NCI-H1092 treated with DMSO at 0.1 percent for 48 hours (cell line): ENCODE measurements around the gene CDK16.
A peak's percentile ranks its signal among the peaks of the same experiment; 100 is the strongest.

Experiments used
- DNase-seq: peaks from one replicate; lab custom pipeline; 2025; lab: John Stamatoyannopoulos, UW

CDK16 gene

DNA sequence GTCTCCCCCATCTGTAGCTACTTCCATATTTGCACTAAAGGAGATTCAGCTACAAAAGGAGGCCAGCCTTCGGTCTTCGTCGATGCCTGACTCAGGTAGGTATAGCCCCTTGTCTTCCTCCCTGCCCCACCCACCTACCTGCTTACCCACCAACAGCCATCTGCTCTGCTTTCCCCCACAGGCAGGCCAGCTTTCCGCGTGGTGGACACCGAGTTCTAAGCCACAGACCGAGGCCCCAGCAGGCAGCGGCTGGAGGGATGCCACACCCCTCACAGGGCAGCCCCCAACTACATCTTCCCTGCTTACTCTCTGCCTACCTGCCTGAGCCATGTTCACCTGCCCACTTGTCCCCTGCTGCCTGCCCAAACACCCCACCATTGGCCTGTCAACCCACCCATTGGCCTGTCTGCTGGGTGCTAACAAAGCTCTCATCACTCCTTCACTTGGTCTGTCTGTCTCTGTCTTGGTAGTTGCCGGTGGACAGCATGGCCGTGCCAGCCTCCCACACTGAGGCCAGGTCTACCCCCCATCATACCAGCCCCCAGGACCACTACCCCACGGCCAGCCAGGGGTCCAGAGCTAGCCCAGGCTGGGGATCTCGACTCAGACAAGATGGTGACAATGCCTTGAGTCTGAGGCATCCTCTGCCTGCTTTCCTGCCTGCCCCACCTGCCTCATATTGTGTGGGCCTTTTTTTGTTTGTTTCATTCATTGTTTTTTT lies 10.2 kb downstream of the CDK16 start:
- DNase-seq, result no peak

DNA sequence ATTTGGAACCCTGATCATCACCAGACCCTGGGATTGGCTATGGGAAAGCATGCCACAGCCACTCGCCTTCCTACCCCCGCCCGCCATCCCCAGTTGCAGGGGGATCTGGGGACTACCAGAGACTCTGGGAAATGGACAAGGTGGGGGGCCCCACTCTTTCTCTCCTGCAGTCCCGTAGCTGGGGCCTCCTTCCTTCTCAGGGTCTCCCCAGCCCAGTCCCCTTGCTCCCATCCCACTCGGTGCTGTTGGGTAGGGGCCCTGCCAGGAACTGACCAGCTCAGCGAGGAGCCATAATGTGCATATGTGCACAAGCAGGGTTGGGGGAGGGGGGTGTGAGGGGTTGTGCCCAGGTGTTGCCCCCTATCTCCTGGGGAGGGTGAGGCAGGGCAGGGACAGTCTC lies 10.9 kb downstream of the CDK16 start:
- DNase-seq, result no peak

DNA sequence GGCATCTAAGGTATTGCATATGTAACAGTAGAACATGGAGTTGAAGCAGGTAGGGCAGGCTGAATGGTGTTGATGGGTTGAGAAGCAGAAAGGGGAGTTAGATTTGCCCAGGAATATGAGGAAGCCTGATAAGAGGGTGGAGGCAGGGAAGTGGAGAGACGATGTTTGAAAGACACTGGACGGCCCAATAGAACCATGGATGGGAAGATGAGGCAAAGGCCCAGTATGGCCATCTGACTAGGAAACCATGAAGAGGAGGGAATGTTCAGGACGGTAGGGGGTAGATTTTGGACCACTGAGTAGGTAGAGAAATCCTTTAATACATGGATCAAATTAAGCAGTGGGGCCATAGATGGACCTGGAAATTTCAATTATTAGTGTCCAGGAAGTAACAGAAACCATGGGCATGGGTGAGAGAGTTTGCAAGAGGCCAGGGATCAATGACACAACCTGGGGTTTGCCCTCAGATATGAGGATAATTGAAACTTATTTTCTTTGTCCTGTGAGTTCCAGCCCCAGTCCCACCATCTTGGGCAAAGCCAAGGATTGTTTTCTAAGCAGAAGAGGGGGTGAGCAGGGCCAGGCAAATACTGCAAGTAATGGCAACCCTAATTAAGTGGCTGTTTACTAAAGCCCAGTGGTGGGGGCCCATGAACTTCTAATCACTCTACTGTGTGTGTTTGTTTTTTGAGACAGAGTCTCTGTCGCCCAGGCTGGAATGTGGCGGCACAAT lies 11.8 kb downstream of the CDK16 start:
- no peak for DNase-seq

DNA sequence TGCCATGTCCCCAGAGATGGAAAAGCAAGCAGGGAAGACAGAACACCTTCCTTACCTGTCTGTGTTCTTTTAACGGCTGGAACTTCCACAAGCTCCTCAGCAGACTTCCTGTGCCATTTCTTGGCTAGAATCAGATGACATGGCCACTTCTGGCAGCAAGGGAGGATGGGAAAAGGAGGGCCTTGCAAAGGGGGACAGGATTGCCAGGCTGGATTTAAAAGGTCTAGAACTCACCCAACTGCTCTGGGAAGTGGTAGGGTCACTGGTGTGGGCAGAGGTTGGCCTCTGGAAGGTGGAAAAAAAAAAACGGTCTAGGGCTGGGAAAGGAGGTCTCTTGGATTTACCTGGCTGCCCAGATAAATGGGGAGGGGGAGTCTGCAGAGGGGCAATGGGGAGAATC lies 12.7 kb downstream of the CDK16 start:
- no peak for DNase-seq

DNA sequence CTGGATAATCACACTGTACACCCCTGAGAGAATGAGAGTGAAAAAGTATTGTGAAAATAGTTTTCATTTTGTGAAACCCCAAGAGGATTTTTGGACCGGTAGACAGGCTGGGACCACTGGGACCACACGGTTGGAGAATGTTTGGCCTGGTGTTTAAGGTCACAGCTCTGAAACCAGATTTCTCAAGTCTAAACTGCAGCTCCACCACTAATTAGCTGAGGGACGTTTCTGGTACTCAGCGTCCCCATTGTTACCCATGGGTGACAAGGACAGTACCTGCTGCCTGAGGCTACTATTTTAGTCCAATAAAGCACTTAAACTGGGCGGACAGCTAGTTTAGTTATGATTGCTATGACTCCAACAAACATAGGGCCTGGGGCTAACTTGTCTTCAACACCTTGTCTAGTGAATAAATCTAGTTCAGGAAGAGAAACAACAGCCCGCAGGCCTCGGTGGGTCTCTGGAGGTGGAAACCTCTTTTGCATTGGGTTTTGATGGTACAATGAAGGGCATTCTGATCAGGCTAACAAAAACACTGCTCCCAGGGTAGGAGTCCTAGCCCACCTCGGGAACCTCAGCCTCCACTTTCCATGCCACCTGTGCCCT lies 13.8 kb downstream of the CDK16 start:
- DNase-seq, result no peak

DNA sequence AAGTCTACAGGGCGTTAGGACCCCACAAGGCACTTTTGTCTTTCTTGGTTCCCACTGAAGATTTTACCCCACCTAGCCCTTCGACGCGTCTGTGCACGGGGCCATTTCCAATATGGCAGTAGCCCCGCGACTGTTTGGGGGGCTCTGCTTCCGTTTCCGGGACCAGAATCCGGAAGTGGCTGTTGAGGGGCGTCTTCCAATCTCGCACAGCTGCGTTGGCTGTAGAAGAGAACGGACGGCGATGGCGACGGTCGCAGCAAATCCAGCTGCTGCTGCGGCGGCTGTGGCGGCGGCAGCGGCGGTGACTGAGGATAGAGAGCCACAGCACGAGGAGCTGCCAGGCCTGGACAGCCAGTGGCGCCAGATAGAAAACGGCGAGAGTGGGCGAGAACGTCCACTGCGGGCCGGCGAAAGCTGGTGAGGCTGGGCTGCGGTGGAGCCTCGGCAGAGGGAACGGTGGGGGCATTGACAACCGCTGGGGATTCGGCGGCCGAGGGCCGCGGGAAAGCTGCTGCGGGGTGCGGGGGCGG lies 14.4 kb downstream of the CDK16 start, which contains the start of gene USP11:
USP11 (plus strand) TSS at position 207 of the 530 bp plus-strand sequence; CDS start at position 242, 35 bp downstream.
- DNase-seq, result peak; percentile 75

DNA sequence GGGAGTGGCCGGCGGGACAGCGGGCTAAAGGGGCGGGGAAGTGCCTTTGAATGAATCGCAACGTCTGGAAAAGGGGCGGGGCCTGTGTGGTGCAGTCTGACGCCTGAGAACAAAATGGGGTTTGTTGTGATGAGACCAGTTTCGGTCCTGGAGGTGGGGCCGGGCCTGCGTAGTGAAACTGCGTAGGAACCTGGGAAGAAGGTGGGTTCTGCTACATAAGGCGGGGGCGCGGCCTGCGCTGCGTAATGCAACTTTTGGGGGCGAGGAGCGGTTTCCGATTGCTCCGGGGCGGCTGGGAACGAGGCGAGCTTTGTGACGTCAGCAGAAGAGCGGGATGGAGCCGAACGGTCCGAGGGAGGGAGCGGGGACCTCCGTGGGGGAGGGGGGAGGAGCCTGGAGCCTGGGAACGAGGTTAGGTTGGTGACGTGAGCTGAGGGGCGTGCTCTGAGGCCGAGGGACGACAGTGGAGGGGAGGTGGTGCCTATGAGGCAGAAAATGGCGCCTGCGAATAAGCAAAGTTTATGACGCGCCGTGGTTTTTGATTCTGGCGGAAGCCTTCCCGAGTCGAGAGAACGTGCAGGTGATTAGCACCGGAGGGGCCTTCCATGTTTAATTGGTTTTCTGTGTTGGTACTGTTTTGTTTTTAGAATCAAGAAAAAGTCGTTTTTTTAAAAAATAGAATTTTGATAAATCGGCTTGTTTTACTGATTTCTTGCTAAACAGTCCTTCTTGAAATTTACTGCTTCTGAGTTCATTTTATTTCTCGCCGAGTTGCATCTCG lies 15.0 kb downstream of the CDK16 start:
- peak; percentile 99 for DNase-seq

DNA sequence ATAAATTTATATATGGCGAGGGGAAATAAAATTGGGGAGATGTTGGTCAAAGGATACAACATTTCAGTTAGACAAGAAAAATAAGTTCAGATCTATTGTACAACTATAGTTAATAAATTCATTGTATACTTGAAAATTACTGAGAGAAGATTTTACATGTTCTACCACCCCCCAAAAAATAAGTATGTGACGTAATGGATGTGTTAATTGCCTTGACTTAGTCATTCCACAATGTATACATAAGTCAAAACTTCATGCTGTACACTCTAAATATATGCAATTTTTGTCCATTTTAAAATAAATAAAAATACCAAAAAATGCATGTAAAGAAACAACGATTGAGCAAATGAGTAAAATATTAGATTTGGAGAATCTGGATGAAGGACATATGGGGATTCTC lies 16.1 kb downstream of the CDK16 start:
- no peak for DNase-seq

DNA sequence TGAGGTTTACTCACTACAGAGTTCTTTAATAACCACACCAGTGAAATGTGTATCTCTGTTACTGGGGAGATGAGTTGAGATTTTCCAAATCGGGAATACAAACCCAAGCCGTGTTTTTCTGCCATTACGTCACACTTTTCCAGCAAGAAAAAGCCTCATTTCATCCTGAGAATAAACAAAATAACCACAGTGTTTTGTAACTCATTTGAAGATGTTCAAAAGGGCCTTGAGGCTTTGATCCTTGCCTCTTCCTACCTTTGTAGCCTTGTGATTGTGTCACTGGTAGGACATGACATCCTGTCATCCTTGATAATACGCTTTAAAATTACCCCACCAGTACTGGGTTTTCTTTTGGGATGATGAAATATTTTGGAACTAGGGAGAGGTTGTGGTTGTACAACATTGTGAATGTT lies 17.2 kb downstream of the CDK16 start:
- DNase-seq, result no peak

DNA sequence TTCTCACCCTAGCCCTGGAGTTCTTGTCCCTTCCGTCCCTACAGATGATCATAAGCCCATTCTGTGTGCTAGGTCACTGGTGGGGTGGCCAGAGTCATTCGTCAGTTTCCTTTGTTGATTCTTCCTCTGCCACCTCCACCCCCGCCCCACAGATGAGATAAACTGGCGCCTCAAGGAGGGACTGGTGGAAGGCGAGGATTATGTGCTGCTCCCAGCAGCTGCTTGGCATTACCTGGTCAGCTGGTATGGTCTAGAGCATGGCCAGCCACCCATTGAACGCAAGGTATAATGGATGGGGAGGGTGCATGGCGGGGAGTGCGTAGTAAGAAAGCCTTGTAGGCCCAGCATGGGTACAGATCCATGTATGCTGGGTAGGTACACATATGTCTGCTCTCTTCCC lies 20.7 kb downstream of the CDK16 start:
- DNase-seq, result no peak

DNA sequence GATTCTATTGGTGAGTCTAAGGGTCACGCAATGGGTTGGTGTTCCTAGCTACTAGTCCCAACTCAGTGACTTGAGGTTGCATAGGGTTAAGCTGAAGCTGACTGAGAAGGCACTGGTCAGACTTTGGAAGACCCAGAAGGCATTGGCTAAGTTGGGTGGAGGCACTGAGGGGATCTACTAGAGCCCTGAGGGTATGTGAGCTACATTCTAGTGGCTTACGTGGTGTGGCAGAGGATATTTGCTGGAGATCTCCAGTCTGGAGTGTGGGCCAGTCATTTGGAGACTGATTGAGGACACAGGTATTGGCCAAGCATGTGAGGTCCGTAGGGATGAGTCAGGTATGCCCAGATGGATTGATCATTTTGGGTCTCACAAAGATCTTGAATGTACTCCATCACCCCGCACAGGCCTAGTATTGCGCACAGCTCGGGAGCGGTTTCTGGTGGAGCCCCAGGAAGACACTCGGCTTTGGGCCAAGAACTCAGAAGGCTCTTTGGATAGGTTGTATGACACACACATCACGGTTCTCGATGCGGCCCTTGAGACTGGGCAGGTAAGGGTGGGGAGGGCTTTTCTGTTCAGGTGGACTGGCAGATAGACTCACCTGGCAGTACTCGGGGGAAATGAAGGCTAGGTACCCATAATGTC lies 21.5 kb downstream of the CDK16 start:
- DNase-seq, result no peak

DNA sequence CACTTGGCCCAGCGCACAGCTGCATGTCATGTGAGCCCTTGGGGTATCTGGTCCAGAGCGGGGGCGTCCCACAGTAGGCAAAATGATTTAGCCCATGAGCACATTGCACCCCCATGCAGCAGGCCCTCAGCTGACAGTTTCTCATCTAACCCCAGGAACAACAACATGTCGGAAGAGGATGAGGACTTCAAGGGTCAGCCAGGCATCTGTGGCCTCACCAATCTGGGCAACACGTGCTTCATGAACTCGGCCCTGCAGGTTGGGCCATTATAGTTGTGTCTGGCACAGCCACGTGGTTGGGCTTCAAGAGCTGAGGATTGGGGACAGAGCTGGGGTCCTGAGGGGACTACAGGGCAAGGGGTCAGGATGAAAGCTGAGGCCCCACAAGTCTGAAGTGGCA lies 22.1 kb downstream of the CDK16 start:
- DNase-seq, result no peak

DNA sequence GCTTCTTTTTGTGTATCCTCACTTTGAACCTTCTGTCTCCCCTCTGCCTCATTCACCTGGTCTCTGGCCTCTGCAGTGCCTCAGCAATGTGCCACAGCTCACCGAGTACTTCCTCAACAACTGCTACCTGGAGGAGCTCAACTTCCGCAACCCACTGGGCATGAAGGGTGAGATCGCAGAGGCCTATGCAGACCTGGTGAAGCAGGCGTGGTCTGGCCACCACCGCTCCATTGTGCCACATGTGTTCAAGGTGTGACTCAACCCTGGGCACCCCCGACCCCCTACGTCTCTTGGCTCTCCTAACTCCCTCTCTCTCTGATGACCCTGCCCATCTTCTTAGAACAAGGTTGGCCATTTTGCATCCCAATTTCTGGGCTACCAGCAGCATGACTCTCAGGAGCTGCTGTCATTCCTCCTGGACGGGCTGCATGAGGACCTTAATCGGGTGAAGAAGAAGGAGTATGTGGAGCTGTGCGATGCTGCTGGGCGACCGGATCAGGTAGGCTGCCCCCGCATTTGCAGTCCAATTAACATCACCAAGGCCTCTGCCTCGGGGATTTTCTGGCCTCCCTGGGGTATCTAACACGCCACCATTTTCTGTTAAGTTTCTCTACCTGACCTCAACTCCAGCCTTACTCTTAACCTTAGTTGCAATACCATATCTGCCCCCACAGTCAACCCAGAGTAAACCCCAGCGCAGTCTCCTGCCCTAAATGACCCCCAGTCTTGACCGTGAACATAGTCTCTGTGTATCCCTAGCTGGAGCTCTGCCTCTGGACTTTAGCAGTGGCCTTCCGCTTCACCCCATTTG lies 22.9 kb downstream of the CDK16 start:
- no peak for DNase-seq

DNA sequence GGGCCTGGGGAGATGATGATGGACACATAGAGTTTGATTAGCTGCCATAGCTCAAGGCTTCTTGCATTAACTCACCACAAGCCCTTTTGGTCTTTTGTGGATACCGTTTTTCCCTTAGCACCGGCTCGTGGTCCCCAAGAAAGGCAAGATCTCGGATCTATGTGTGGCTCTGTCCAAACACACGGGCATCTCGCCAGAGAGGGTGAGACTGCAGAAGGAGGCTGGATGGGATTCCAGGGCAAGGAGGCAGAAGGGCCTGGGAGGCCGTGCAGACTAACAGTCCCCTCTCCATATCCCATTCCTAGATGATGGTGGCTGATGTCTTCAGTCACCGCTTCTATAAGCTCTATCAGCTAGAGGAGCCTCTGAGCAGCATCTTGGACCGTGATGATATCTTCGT lies 23.8 kb downstream of the CDK16 start:
- no peak for DNase-seq

DNA sequence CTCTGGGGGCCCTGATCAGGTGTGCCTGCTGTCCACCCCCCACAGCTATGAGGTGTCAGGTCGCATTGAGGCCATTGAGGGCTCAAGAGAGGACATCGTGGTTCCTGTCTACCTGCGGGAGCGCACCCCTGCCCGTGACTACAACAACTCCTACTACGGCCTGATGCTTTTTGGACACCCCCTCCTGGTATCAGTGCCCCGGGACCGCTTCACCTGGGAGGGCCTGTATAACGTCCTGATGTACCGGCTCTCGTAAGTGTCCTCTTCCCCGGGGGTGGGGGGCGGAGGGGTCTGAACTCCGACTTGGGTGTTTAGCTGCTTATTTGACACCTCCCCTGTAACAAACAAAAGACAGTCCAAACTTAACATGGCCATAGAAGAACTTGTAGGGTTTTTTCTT lies 24.9 kb downstream of the CDK16 start:
- DNase-seq, result no peak

DNA sequence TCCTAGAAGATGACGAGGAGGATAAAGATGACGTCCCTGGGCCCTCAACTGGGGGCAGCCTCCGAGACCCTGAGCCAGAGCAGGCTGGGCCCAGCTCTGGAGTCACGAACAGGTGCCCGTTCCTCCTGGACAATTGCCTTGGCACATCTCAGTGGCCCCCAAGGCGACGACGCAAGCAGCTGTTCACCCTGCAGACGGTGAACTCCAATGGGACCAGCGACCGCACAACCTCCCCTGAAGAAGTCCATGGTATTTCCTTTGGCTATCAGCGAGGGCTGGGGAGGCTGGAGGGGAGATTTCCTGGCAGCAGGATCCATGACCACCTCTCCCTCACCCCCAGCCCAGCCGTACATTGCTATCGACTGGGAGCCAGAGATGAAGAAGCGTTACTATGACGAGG lies 26.2 kb downstream of the CDK16 start:
- no peak for DNase-seq

DNA sequence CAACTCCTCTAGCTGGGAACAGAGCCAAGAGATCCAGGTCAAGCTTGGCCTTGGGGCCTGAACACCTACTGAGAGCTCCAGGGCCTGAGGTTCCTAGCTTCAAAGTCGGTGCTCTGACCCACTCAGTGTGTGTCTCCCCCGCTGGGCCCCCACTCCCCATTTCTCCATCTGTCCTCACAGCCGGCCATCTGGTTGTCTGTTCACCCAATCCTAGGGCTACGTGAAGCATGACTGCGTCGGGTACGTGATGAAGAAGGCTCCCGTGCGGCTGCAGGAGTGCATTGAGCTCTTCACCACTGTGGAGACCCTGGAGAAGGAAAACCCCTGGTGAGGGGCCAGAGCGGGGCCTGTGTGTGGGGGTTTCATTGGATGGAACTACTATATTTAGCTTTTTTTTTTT lies 26.7 kb downstream of the CDK16 start:
- no peak for DNase-seq

DNA sequence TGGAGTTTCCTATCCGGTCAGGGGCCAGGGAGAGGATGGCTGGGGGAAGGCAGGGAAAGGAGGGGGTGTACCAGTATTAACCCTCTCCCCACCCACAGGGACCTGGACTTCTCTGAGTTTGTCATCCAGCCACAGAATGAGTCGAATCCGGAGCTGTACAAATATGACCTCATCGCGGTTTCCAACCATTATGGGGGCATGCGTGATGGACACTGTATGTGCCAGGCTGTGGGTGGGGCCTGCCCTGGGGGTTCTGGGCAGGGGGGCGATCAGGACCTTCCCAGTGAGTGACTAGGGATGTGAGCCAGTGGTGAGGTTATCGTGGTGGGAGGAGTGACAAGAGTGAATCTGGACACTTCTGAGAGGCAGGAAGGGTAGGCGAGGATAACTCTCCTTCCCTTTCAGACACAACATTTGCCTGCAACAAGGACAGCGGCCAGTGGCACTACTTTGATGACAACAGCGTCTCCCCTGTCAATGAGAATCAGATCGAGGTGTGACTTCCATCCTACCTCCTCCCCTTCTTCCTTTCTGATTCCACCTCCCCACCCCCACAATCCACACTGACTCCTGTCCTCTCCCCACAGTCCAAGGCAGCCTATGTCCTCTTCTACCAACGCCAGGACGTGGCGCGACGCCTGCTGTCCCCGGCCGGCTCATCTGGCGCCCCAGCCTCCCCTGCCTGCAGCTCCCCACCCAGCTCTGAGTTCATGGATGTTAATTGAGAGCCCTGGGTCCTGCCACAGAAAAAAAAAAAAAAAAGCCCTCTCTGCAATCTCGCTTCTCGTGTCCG lies 28.9 kb downstream of the CDK16 start:
- DNase-seq, result no peak

DNA sequence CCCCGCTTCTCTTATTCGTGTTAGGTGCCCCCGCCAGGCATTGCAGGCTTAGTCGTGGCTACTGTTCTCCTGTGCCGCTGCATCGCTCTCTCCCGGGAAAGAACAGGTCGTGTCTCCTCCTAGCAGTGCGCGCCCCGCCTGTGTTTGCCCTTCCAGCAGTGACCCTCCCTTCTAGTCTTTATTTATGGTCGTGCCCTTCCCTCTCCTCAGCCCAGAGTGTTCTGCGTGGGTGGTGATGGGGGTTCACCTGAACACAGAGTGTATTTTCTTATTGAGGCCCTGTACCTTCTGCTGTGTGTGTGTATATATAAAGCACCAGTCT lies 29.5 kb downstream of the CDK16 start:
- no peak for DNase-seq

DNA sequence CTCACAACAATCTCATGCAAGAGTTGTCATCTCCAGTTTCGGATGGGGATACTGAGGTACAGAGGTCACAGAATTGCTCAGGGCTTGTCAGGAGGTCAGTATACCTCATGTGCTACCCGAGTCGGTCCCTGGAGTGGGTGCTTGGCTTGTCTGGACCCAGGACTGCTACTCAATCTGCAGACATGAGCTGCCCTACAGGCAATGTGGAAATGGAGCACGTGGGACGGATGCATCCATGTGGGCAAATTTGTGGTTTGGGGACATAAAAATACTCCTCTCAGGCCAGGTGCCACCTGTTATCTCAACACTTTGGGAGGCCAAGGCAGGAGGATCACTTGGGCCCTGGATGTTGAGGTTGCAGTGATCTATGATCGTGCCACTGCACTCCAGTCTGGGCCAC lies 30.1 kb downstream of the CDK16 start:
- DNase-seq, result no peak
